GM12878 (cell line): ENCODE data around the gene TTC33. TPM values are rescaled to one million over a fixed set of nuclear protein-coding genes. Genes with fewer than 3 reads are reported as not detected.

Experiments used
- ATAC-seq: fragments of 200-7000 bp; cut with Tn5 transposase; 3 replicates; pipeline ENCODE4 v1.9.1; 2020; ENCODE audit warnings: mild to moderate bottlenecking, moderate library complexity
- BruUV-seq: library from RNA; stranded (reverse); fragments of 400-500 nt; replicated peaks from 2 replicates; lab custom pipeline; 2021; lab: Mats Ljungman, UMichigan
- CTCF ChIA-PET: fragments of 300-600 bp; sonication (Branson Sonifier 250); formaldehyde crosslinking; extraction: SDS; loops from one replicate; lab custom pipeline; 2021; ENCODE audit warnings: inconsistent platforms; lab: Yijun Ruan, JAX
- POLR2A ChIA-PET: fragments of 350-600 bp; formaldehyde crosslinking; extraction: SDS; loops from one replicate; lab custom pipeline; 2021; ENCODE audit warnings: inconsistent platforms; lab: Charles Lee
- RAD21 ChIA-PET: fragments of 300-600 bp; sonication (Branson Sonifier 250); formaldehyde crosslinking; loops from one replicate; lab custom pipeline; 2023; ENCODE audit warnings: antibody characterized with exemption; ENCODE audit not compliant: unreplicated experiment; lab: Charles Lee
- SMC1A ChIA-PET: fragments of 300-600 bp; sonication (Branson Sonifier 250); formaldehyde crosslinking; loops from one replicate; lab custom pipeline; 2023; ENCODE audit not compliant: unreplicated experiment, uncharacterized antibody; lab: Charles Lee
- DNase-seq: peaks from one replicate; pipeline ENCODE4 v3.0.0-alpha.2; 2011; ENCODE audit warnings: low read depth, low spot score
- FAIRE-seq: peaks from 3 replicates; lab custom pipeline; 2011; peaks lifted over from hg19 to GRCh38; lab: Jason Lieb, UNC
- H2AFZ ChIP-seq: 2 replicates; pipeline ENCODE4 v1.6.0; 2011; ENCODE audit warnings: low read depth, low read length, control low read depth; ENCODE audit not compliant: control insufficient read depth
- H3K27ac ChIP-seq: 2 replicates; pipeline ENCODE4 v1.5.1; 2011; ENCODE audit warnings: control low read depth; ENCODE audit not compliant: control insufficient read depth, insufficient read depth
- H3K27me3 ChIP-seq, 2 experiments: replicated peaks in 1 of 2; 2 replicates each; pipeline versions ENCODE4 v1.6.0 to v1.6.1; 2011; ENCODE audit warnings: low read length in 1 of 2; ENCODE audit not compliant: control insufficient read depth in 2 of 2, insufficient read depth in 2 of 2
- H3K36me3 ChIP-seq, 2 experiments: 2 replicates each; pipeline ENCODE4 v1.5.1; 2011; ENCODE audit warnings: low read length in 1 of 2; ENCODE audit not compliant: control insufficient read depth in 2 of 2, insufficient read depth in 2 of 2
- H3K4me1 ChIP-seq: 2 replicates; pipeline ENCODE4 v1.6.1; 2011; ENCODE audit warnings: mild to moderate bottlenecking, low read length, moderate library complexity, mixed read lengths; ENCODE audit not compliant: control insufficient read depth, insufficient read depth
- H3K4me2 ChIP-seq: 2 replicates; pipeline ENCODE4 v1.6.0; 2011; ENCODE audit warnings: control low read depth; ENCODE audit not compliant: control insufficient read depth, insufficient read depth
- H3K4me3 ChIP-seq: fragments of 200-600 bp; sonication (generic); 2 replicates; pipeline ENCODE4 v1.5.1; 2016
- H3K79me2 ChIP-seq: 2 replicates; pipeline ENCODE4 v1.6.0; 2011; ENCODE audit warnings: low read length; ENCODE audit not compliant: control insufficient read depth, insufficient read depth
- H3K9ac ChIP-seq: 2 replicates; pipeline ENCODE4 v1.8.0; 2011; ENCODE audit warnings: low read length, control low read depth, mixed read lengths; ENCODE audit not compliant: control insufficient read depth, insufficient read depth
- H3K9me3 ChIP-seq: replicated peaks from 3 replicates; pipeline ENCODE4 v1.5.1; 2011; ENCODE audit warnings: mild to moderate bottlenecking, low read length; ENCODE audit not compliant: control insufficient read depth, insufficient read depth
- H4K20me1 ChIP-seq: 2 replicates; pipeline ENCODE4 v1.6.0; 2011; ENCODE audit not compliant: control insufficient read depth, insufficient read depth
- EZH2 ChIP-seq: IDR thresholded peaks from 2 replicates; pipeline ENCODE4 v1.6.1; 2012; ENCODE audit warnings: low read depth, mild to moderate bottlenecking, control low read depth, inconsistent platforms, low read length, borderline replicate concordance; ENCODE audit not compliant: control insufficient read depth
- JUNB ChIP-seq: IDR thresholded peaks from 2 replicates; pipeline ENCODE4 v1.6.1; 2016; ENCODE audit warnings: antibody characterized with exemption, mild to moderate bottlenecking
- MAX ChIP-seq: IDR thresholded peaks from 2 replicates; pipeline ENCODE4 v1.6.1; 2012; ENCODE audit warnings: low read depth, low read length, improper control_type of control experiment
- NFIC ChIP-seq: IDR thresholded peaks from 2 replicates; pipeline ENCODE4 v1.6.1; 2012; ENCODE audit warnings: low read depth, mild to moderate bottlenecking, inconsistent platforms, low read length, moderate library complexity
- RUNX3 ChIP-seq: IDR thresholded peaks from 2 replicates; pipeline ENCODE4 v1.6.1; 2012; ENCODE audit warnings: low read length, inconsistent platforms
- SPI1 ChIP-seq: IDR thresholded peaks from 2 replicates; pipeline ENCODE4 v1.6.1; 2011; ENCODE audit warnings: low read depth, mild to moderate bottlenecking, low read length, moderate library complexity, borderline replicate concordance; ENCODE audit not compliant: insufficient read depth
- ZBTB33 ChIP-seq: fragments of 450-650 bp; IDR thresholded peaks from 2 replicates; pipeline ENCODE4 v1.6.1; 2017; ENCODE audit warnings: mild to moderate bottlenecking
- ZNF592 ChIP-seq: fragments of 450-650 bp; IDR thresholded peaks from 2 replicates; pipeline ENCODE4 v1.6.1; 2017; ENCODE audit warnings: mild to moderate bottlenecking, moderate library complexity
- ZNF622 ChIP-seq: fragments of 450-650 bp; IDR thresholded peaks from 2 replicates; pipeline ENCODE4 v1.6.1; 2017; ENCODE audit warnings: mild to moderate bottlenecking, inconsistent platforms
- ZNF687 ChIP-seq: fragments of 450-650 bp; IDR thresholded peaks from 2 replicates; pipeline ENCODE4 v1.6.1; 2017; ENCODE audit warnings: mild to moderate bottlenecking, moderate library complexity
- WGBS: methylation state at CpG from one replicate; pipeline ENCODE4 v1.1.6; 2016; ENCODE audit warnings: low lambda C conversion rate; ENCODE audit not compliant: insufficient replicate concordance, insufficient coverage; ENCODE audit errors: missing lambda C conversion rate; 5-methylcytosine and 5-hydroxymethylcytosine counted together
- in situ Hi-C: fragments of 300-500 bp; cut with MboI; formaldehyde crosslinking; loops from 9 replicates; pipeline ENCODE4 v1.14.3; 2018; ENCODE audit warnings: mixed read lengths
- intact Hi-C: fragments of 100-400 bp; cut with micrococcal nuclease; formaldehyde crosslinking; loops from one replicate; pipeline ENCODE4 v1.14.2; 2022; ENCODE audit not compliant: unreplicated experiment
- polyA plus RNA-seq, 11 experiments: library from polyadenylated mRNA; depleted of rRNA in 4 of 11; unstranded in 6 of 11; stranded (reverse) in 5 of 11; fragments of >200 nt; fragmentation: Nextera tagmentation in 4 of 11; fragmentation: Illumina TruSeq in 1 of 11; extraction: Ambion mirVana in 4 of 11; extraction: Trizol in 1 of 11; gene quantifications; 1 replicate in 1 of 11; 2 replicates in 10 of 11; pipeline versions ENCODE4 v1.2.1 to v1.2.3, GENCODE V29; 2011 to 2016; ENCODE audit warnings: inconsistent platforms in 2 of 11, missing spikeins in 2 of 11, low read depth in 1 of 11
- total RNA-seq, 4 experiments: library from RNA; depleted of rRNA in 3 of 4; stranded (reverse); fragments of >200 nt in 3 of 4; fragmentation: Illumina TruSeq in 1 of 4; extraction: Trizol in 1 of 4; gene quantifications; 2 replicates each; pipeline versions ENCODE4 v1.2.1 to v1.2.3, GENCODE V29; 2013 to 2021

Gene TTC33
- total and polyA plus RNA-seq, 10 of the 15 experiments (the other 5 are each of a cell fraction or from before 2014, with no cell fraction given), result 7.9 to 22.3 (median 14.6) TPM

- ChIA-PET POLR2A (no interaction called here), RAD21 (interaction anchor here (0.7 kb wide), 1 partner anchor 920 kb away, joined by 3 read pairs; no protein-coding TSS in a partner anchor), CTCF (interaction anchor here (1.2 kb wide), 1 partner anchor 20 kb away, joined by 3 read pairs; no protein-coding TSS in a partner anchor), SMC1A (interaction anchor here (0.6 kb wide), 1 partner anchor 1314 kb away, joined by 3 read pairs; no protein-coding TSS in a partner anchor)
- H3K9ac ChIP-seq, result no peak overlapping the region
- H3K4me1 ChIP-seq, result no peaks in the 10 kb centered on the region
- no peaks in the 10 kb centered on the region for H3K79me2 ChIP-seq
- no peak overlapping the region for H3K4me3 ChIP-seq
- in situ Hi-C loops, result no loop called here
- FAIRE-seq, result no peak
- H3K27me3 ChIP-seq, result no peaks in the 10 kb centered on the region
- no peak overlapping the region for H3K4me2 ChIP-seq
- intact Hi-C loops, result no loop called here
- TF ChIP-seq SPI1 (peak; percentile 48; the same call in 1 of the 2 replicates), NFIC (peak; percentile 45; the same call in 1 of the 2 replicates), ZNF592 (no peak), ZBTB33 (no peak), RUNX3 (peak; percentile 78), JUNB (peak; percentile 42), EZH2 (no peak), ZNF622 (no peak), ZNF687 (no peak), MAX (no peak)
- H4K20me1 ChIP-seq, result no peaks in the 10 kb centered on the region
- H3K27ac ChIP-seq, result no peak overlapping the region
- H3K36me3 ChIP-seq, result no peaks in the 10 kb centered on the region
- 16% methylated on average over 4 of the region's 4 CpGs for WGBS
- H3K9me3 ChIP-seq, result no peaks in the 10 kb centered on the region
- BruUV-seq, result no TSS peak
- no peak; the same call in 1 of the 3 replicates for ATAC-seq
- DNase-seq, result no peak
- no peak overlapping the region for H2AFZ ChIP-seq
Observed at GRCh38 chr5:40615586-40616170, 140.1 kb downstream of the TTC33 start.
